Mesenchymal stem cell (in vitro differentiated cells and primary cell): ENCODE results near the gene KIF3A.

Experiments
- DNase-seq: peaks from one replicate; pipeline ENCODE4 v3.0.0-alpha.2; 2013
- H2AFZ ChIP-seq: one replicate; pipeline ENCODE4 v1.6.1; 2013; ENCODE audit warnings: low read depth, mild to moderate bottlenecking, control low read depth, inconsistent platforms, low read length, moderate library complexity
- H2AK5ac ChIP-seq: 2 replicates; pipeline ENCODE4 v1.6.1; 2013; ENCODE audit warnings: low read length, moderate library complexity, mild to moderate bottlenecking, inconsistent platforms; ENCODE audit not compliant: severe bottlenecking
- H2BK120ac ChIP-seq: one replicate; pipeline ENCODE4 v1.6.1; 2013; ENCODE audit warnings: low read depth, mild to moderate bottlenecking, inconsistent platforms, low read length, moderate library complexity
- H2BK12ac ChIP-seq, 2 experiments: one replicate each; pipeline ENCODE4 v1.6.1; 2013; ENCODE audit warnings: inconsistent platforms in 2 of 2, low read length in 2 of 2, mild to moderate bottlenecking in 2 of 2, moderate library complexity in 2 of 2, control low read depth in 1 of 2
- H2BK15ac ChIP-seq: one replicate; pipeline ENCODE4 v1.6.1; 2013; ENCODE audit warnings: mild to moderate bottlenecking, low read depth, inconsistent platforms; ENCODE audit not compliant: poor library complexity, severe bottlenecking
- H2BK5ac ChIP-seq: 2 replicates; pipeline ENCODE4 v1.6.1; 2013; ENCODE audit warnings: low read depth, mild to moderate bottlenecking, low read length, control low read depth, inconsistent platforms; ENCODE audit not compliant: poor library complexity, severe bottlenecking
- H3K14ac ChIP-seq, 2 experiments: one replicate each; pipeline ENCODE4 v1.6.1; 2013; ENCODE audit warnings: inconsistent platforms in 2 of 2, low read length in 2 of 2, control low read depth in 1 of 2, mild to moderate bottlenecking in 1 of 2, moderate library complexity in 1 of 2
- H3K18ac ChIP-seq, 2 experiments: one replicate each; pipeline ENCODE4 v1.6.1; 2013; ENCODE audit warnings: inconsistent platforms in 2 of 2, low read length in 2 of 2, control low read depth in 1 of 2, low read depth in 1 of 2, mild to moderate bottlenecking in 1 of 2
- H3K23ac ChIP-seq, 2 experiments: one replicate each; pipeline ENCODE4 v1.6.1; 2013; ENCODE audit warnings: inconsistent platforms in 2 of 2, low read length in 2 of 2, mild to moderate bottlenecking in 2 of 2, moderate library complexity in 2 of 2, control low read depth in 1 of 2
- H3K27ac ChIP-seq: 2 replicates; pipeline ENCODE4 v1.5.1; 2013; ENCODE audit warnings: mild to moderate bottlenecking, moderate library complexity, low read length, control low read depth, inconsistent platforms; ENCODE audit not compliant: poor library complexity, severe bottlenecking
- H3K27me3 ChIP-seq, 2 experiments: 2 replicates each; pipeline versions ENCODE4 v1.6.1 to v1.7.0; 2013; ENCODE audit warnings: low read length in 2 of 2, mild to moderate bottlenecking in 2 of 2, moderate library complexity in 2 of 2, control low read depth in 1 of 2, inconsistent platforms in 1 of 2; ENCODE audit not compliant: control insufficient read depth in 1 of 2, insufficient read depth in 1 of 2
- H3K36me3 ChIP-seq, 2 experiments: 2 replicates each; pipeline versions ENCODE4 v1.6.1 to v1.7.0; 2013; ENCODE audit warnings: low read length in 2 of 2, control low read depth in 1 of 2, inconsistent platforms in 1 of 2, low read depth in 1 of 2, mild to moderate bottlenecking in 1 of 2; ENCODE audit not compliant: insufficient read depth in 2 of 2, control insufficient read depth in 1 of 2
- H3K4ac ChIP-seq, 2 experiments: one replicate each; pipeline ENCODE4 v1.6.1; 2013; ENCODE audit warnings: inconsistent platforms in 2 of 2, low read length in 2 of 2, mild to moderate bottlenecking in 2 of 2, moderate library complexity in 2 of 2, control low read depth in 1 of 2, low read depth in 1 of 2
- H3K4me1 ChIP-seq: 2 replicates; pipeline ENCODE4 v1.6.1; 2013; ENCODE audit warnings: low read depth, low read length, control low read depth; ENCODE audit not compliant: control insufficient read depth, insufficient read depth
- H3K4me2 ChIP-seq: 2 replicates; pipeline ENCODE4 v1.6.1; 2013; ENCODE audit warnings: low read length, mild to moderate bottlenecking, inconsistent platforms; ENCODE audit not compliant: poor library complexity, severe bottlenecking
- H3K4me3 ChIP-seq, 2 experiments: 2 replicates each; pipeline versions ENCODE4 v1.5.1 to v1.7.0; 2013; ENCODE audit warnings: low read length in 2 of 2, mild to moderate bottlenecking in 2 of 2, control low read depth in 1 of 2, low read depth in 1 of 2; ENCODE audit not compliant: insufficient read depth in 1 of 2
- H3K79me1 ChIP-seq: replicated peaks from 2 replicates; pipeline ENCODE4 v1.6.1; 2013; ENCODE audit warnings: mild to moderate bottlenecking, control low read depth, low read length, inconsistent platforms; ENCODE audit not compliant: poor library complexity, severe bottlenecking
- H3K9ac ChIP-seq: 2 replicates; pipeline ENCODE4 v1.7.0; 2013; ENCODE audit warnings: mild to moderate bottlenecking, low read length, moderate library complexity
- H3K9me3 ChIP-seq: 2 replicates; pipeline ENCODE4 v1.7.0; 2013; ENCODE audit warnings: mild to moderate bottlenecking, low read length; ENCODE audit not compliant: control insufficient read depth
- H4K8ac ChIP-seq: one replicate; pipeline ENCODE4 v1.6.1; 2013; ENCODE audit warnings: inconsistent platforms, mild to moderate bottlenecking, low read length, moderate library complexity
- H4K91ac ChIP-seq: one replicate; pipeline ENCODE4 v1.6.1; 2013; ENCODE audit warnings: mild to moderate bottlenecking, low read length, inconsistent platforms
- WGBS: methylation state at CpG from one replicate; pipeline ENCODE4 v1.1.7; 2013; ENCODE audit warnings: mixed read lengths; 5-methylcytosine and 5-hydroxymethylcytosine counted together

KIF3A gene

DNA sequence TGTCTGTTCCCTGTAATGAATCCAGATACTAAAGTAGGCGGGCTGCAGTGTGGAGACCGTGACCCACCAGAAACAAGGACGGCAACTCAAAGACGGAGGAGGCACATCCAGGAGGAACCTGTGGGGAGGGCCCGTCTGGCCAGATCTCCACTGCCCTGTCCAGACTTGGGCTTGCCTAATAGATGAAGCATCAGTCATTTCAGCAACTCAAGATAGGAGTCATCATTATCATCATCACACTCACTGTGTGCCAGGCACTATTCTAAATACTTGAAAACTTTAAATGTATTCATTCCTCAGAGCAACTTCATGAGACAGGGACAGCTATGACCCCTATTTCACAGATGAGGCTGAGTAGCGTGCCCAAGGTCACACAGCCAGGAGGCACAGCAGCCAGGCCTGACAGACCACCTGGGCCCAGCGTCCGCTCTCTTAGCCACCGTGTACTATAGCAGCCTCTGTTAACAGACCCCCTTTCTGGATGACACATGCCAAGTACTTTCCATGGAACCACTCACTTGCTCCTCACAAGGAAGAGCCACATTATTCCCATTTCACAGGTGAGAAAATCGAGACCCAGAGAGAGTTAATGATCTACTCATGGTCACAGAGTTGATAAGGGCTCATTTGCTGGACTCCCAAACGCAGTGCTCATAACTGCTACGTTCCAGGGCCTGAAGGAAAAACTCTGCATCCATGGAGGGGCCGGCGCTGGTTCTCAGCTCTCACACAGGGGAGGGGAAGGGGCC, 68.5 kb downstream of the KIF3A start:
- Histone ChIP-seq H2AK5ac (no peak overlapping the region), H2AFZ (no peak overlapping the region), H2BK15ac (no peak overlapping the region), H4K8ac (no peak overlapping the region), H3K23ac (no peak overlapping the region), H3K18ac (no peak overlapping the region), H3K27me3 (peaks cover 10 to 11% of the 10 kb centered on the region in 2 experiments), H3K79me1 (no peaks in the 10 kb centered on the region), H3K4me3 (no peak overlapping the region), H2BK5ac (no peak overlapping the region), H3K4me1 (peaks cover under 1% of the 10 kb centered on the region), H3K14ac (no peak overlapping the region), H2BK12ac (no peak overlapping the region), H3K9me3 (no peaks in the 10 kb centered on the region), H3K4me2 (no peak overlapping the region), H4K91ac (no peak overlapping the region), H3K36me3 (no peaks in the 10 kb centered on the region), H3K27ac (no peak overlapping the region), H3K4ac (no peak overlapping the region), H3K9ac (no peak overlapping the region), H2BK120ac (no peak overlapping the region)
- 87% methylated on average over 14 of the region's 14 CpGs for WGBS
- no peak for DNase-seq

DNA sequence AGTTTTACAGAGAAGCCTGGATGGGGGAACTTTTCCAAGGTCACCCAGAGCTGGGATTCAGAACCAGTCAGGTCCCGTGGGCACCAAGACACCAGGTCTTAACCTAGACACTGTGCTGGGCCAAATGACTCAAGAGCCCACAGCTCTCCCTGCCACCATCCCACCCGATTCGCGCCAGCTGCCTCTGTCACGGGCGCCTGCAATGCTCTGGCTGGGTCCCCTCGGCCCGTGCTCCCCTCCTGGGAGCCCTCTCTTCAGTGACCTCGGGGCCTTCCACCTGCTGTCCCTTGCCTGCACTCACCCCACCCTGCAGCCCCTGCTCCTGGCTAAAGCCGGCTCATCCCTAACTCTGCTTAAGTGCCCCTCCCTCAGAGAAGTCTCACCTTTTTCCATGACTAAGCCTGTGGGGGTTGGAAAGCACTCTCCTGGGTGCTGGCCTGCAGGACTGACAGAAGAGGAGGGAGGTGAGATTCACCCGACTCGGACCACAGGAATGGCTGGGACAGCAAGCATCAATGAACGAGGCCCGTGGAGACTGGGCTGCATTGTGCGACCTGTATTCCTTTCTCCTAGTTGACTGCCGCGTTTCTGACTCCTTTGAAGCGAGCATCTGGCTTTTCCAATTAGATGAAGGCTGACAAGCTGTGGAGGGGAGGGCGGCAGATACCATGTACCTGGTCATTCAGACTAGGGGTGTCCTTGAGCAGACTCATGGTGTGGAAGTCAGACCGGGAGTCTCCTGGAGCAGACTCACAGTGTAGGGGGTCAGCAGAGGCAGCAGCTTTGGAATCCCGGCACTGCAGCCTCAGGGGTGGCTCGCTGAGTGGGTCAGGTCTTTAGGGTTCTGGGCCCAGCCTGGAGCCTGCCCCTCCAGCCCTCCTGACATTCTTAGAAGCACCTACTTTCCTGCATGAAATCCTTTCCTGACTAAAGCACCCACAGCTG, 69.3 kb downstream of the KIF3A start:
- no peak overlapping the region for H3K9ac ChIP-seq
- no peak overlapping the region for H3K4me3 ChIP-seq
- no peak overlapping the region for H2BK5ac ChIP-seq
- no peak overlapping the region for H3K18ac ChIP-seq
- H3K27ac ChIP-seq = no peak overlapping the region
- H3K14ac ChIP-seq = no peak overlapping the region
- H3K4me1 ChIP-seq = peaks cover under 1% of the 10 kb centered on the region
- peaks cover 10 to 12% of the 10 kb centered on the region in 2 experiments for H3K27me3 ChIP-seq
- H2AK5ac ChIP-seq = no peak overlapping the region
- H3K4ac ChIP-seq = no peak overlapping the region
- no peak overlapping the region for H4K8ac ChIP-seq
- no peak overlapping the region for H3K23ac ChIP-seq
- H2AFZ ChIP-seq = no peak overlapping the region
- WGBS = 79% methylated on average over 22 of the region's 22 CpGs
- no peaks in the 10 kb centered on the region for H3K36me3 ChIP-seq
- no peak for DNase-seq
- no peak overlapping the region for H4K91ac ChIP-seq
- no peaks in the 10 kb centered on the region for H3K9me3 ChIP-seq
- H2BK12ac ChIP-seq = no peak overlapping the region
- H3K4me2 ChIP-seq = no peak overlapping the region
- H2BK120ac ChIP-seq = no peak overlapping the region
- H2BK15ac ChIP-seq = no peak overlapping the region
- H3K79me1 ChIP-seq = no peaks in the 10 kb centered on the region

DNA sequence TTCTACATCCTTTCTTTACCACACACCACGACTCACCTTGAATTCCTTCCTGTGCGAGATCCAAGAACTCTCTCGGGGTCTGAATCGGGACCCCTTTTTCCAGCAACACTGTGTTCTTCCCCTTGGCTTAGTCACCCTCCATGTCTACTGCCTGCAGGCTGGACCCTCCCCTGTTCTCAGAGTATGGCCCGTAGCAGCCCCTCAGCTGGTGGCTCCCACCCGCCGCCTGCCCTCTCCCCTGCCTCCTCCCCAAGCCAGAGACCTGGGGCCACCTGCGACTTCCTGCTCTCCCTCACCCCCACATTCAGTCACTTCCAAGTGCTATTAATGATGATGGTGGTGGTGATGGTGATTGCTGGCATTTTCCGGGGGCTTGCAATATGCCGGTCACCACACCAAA, 70.0 kb downstream of the KIF3A start:
- Histone ChIP-seq H3K18ac (no peak overlapping the region), H3K4ac (no peak overlapping the region), H2AK5ac (no peak overlapping the region), H2BK12ac (no peak overlapping the region), H3K4me3 (no peak overlapping the region), H2AFZ (no peak overlapping the region), H2BK120ac (no peak overlapping the region), H3K14ac (no peak overlapping the region), H3K4me2 (no peak overlapping the region), H3K36me3 (no peaks in the 10 kb centered on the region), H2BK15ac (no peak overlapping the region), H3K27me3 (peaks cover 10 to 12% of the 10 kb centered on the region in 2 experiments), H2BK5ac (no peak overlapping the region), H3K23ac (no peak overlapping the region), H3K9ac (no peak overlapping the region), H4K91ac (no peak overlapping the region), H4K8ac (no peak overlapping the region), H3K4me1 (peaks cover 4% of the 10 kb centered on the region), H3K27ac (no peak overlapping the region), H3K79me1 (no peaks in the 10 kb centered on the region), H3K9me3 (no peaks in the 10 kb centered on the region)
- 93% methylated on average over 5 of the region's 10 CpGs for WGBS
- no peak for DNase-seq
